Caco-2 (cell line): ENCODE data around the gene PCBP4. TPM values are rescaled to one million over a fixed set of nuclear protein-coding genes. Genes with fewer than 3 reads are reported as not detected.

Source experiments
- BruUV-seq: library from RNA; stranded (reverse); fragments of 400-500 nt; replicated peaks from 2 replicates; lab custom pipeline; 2021; lab: Mats Ljungman, UMichigan
- CTCF ChIA-PET: fragments of 300-600 bp; sonication (Branson Sonifier 250); formaldehyde crosslinking; loops from one replicate; lab custom pipeline; 2022; ENCODE audit warnings: antibody characterized with exemption; lab: Charles Lee
- POLR2A ChIA-PET: fragments of 300-600 bp; sonication (Branson Sonifier 250); formaldehyde crosslinking; loops from one replicate; lab custom pipeline; 2022; ENCODE audit warnings: antibody characterized with exemption; lab: Charles Lee
- DNase-seq, 2 experiments: peaks; one replicate each; pipeline versions ENCODE4 v3.0.0 to v3.0.0-alpha.2; 2020 to 2022
- H3K27me3 ChIP-seq: replicated peaks from 2 replicates; pipeline ENCODE4 v1.6.0; 2011; ENCODE audit warnings: low read length; ENCODE audit not compliant: control insufficient read depth, insufficient read depth
- H3K36me3 ChIP-seq: 2 replicates; pipeline ENCODE4 v1.5.1; 2011; ENCODE audit warnings: low read length; ENCODE audit not compliant: control insufficient read depth, insufficient read depth
- H3K4me1 ChIP-seq: fragments of 250-450 bp; sonication (Bioruptor Pico); 2 replicates; pipeline ENCODE4 v1.5.1; 2020; ENCODE audit warnings: mild to moderate bottlenecking
- H3K4me3 ChIP-seq: 2 replicates; pipeline ENCODE4 v1.5.1; 2011; ENCODE audit warnings: low read depth, mild to moderate bottlenecking, control low read depth, low read length
- H3K9me3 ChIP-seq: fragments of 250-450 bp; sonication (Bioruptor Pico); 2 replicates; pipeline ENCODE4 v1.5.1; 2020; ENCODE audit warnings: mild to moderate bottlenecking, moderate library complexity
- H3K27ac Mint-ChIP-seq: one replicate; pipeline ENCODE4 v1.8.0; 2022; ENCODE audit warnings: mixed read lengths; ENCODE audit not compliant: unreplicated experiment
- H3K27me3 Mint-ChIP-seq: one replicate; pipeline ENCODE4 v1.8.0; 2022; ENCODE audit warnings: mixed read lengths; ENCODE audit not compliant: insufficient read depth, unreplicated experiment
- H3K36me3 Mint-ChIP-seq: one replicate; pipeline ENCODE4 v1.8.0; 2022; ENCODE audit warnings: mild to moderate bottlenecking, mixed read lengths; ENCODE audit not compliant: insufficient read depth, unreplicated experiment
- H3K4me1 Mint-ChIP-seq: one replicate; pipeline ENCODE4 v1.8.0; 2022; ENCODE audit warnings: low read depth, mixed read lengths; ENCODE audit not compliant: unreplicated experiment
- H3K4me3 Mint-ChIP-seq: one replicate; pipeline ENCODE4 v1.8.0; 2022; ENCODE audit warnings: mild to moderate bottlenecking, moderate library complexity, mixed read lengths; ENCODE audit not compliant: unreplicated experiment
- H3K9me3 Mint-ChIP-seq: one replicate; pipeline ENCODE4 v1.8.0; 2022; ENCODE audit warnings: mixed read lengths; ENCODE audit not compliant: unreplicated experiment
- CTCF ChIP-seq, 2 experiments: fragments of 200-600 bp in 1 of 2; IDR thresholded peaks; 1 replicate in 1 of 2; 2 replicates in 1 of 2; pipeline versions ENCODE4 v1.5.1 to v1.8.0; 2011 to 2022; ENCODE audit warnings: antibody characterized with exemption in 1 of 2, control low read depth in 1 of 2, inconsistent platforms in 1 of 2, low read depth in 1 of 2, low read length in 1 of 2, mild to moderate bottlenecking in 1 of 2, moderate library complexity in 1 of 2; ENCODE audit not compliant: insufficient read depth in 1 of 2, severe bottlenecking in 1 of 2, unreplicated experiment in 1 of 2
- intact Hi-C: fragments of 100-400 bp; cut with micrococcal nuclease; formaldehyde crosslinking; loops from one replicate; pipeline ENCODE4 v1.10.0; 2022; ENCODE audit not compliant: unreplicated experiment
- total RNA-seq: library from RNA; stranded (reverse); gene quantifications from 2 replicates; pipeline ENCODE4 v1.2.3, GENCODE V29; 2022

Gene PCBP4
- total RNA-seq, 1 experiment from 2014 or later: 46.5 TPM

DNA sequence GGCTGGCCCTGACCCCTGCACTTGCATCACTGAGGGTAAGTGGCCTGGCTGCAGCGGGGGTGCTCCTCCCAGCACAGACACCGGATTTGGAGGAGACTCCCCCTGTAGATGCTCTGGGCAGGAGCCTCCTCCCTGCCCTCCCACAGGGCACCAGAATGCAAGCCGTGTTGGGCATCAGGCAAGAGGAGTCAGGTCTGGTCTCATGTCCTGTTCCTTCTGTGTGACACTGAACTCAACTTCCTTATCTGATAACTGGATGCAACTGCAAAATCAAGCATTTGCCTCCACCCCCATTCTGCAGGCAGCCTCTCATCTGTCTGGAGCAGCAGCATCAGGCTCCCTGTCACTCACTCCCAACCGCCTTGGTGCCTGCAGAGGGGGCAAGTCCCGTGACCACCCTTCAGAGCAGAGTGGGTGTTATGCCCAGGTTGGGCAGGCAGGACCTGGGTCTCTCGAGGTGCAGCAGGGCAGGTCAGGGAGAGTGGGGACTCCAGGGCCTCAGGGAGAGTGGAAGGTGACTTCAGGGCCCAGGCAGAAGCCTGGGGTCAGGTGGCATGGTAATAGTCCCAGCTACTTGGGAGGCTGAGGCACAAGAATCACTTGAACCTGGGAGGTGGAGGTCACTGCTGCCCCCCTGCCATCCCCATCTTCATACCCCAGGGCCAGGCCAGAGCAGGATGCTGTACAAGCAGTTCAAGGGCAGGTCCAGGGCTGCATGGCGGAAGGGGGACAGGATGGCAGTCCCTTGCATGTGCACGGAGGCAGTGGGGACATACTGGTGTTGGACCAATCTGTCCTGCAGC is 39.0 kb upstream of the PCBP4 start:
- BruUV-seq: no TSS peak
- no peaks in the 10 kb centered on the region for H3K36me3 ChIP-seq
- H3K4me1 Mint-ChIP-seq: no peaks in the 10 kb centered on the region
- no peaks in the 10 kb centered on the region for H3K27me3 ChIP-seq
- H3K4me1 ChIP-seq: no peaks in the 10 kb centered on the region
- POLR2A ChIA-PET: no interaction called here
- H3K36me3 Mint-ChIP-seq: no peaks in the 10 kb centered on the region
- no peaks in the 10 kb centered on the region for H3K9me3 ChIP-seq
- H3K9me3 Mint-ChIP-seq: no peaks in the 10 kb centered on the region
- no peaks in the 10 kb centered on the region for H3K27me3 Mint-ChIP-seq
- no peak overlapping the region for H3K27ac Mint-ChIP-seq
- no peak for TF ChIP-seq CTCF (IDR thresholded peaks at IDR 0.05; ENCODE audit: insufficient read depth in 1 of 2, low read depth in 1 of 2, low read length in 1 of 2, severe bottlenecking in 1 of 2, unreplicated experiment in 1 of 2)
- DNase-seq: no peak
- H3K4me3 ChIP-seq: no peak overlapping the region
- H3K4me3 Mint-ChIP-seq: no peak overlapping the region
- CTCF ChIA-PET: no interaction called here
- intact Hi-C loops: no loop called here

- DNase-seq: no peak
- TF ChIP-seq CTCF (IDR thresholded peaks at IDR 0.05; ENCODE audit: insufficient read depth in 1 of 2, low read depth in 1 of 2, low read length in 1 of 2, severe bottlenecking in 1 of 2, unreplicated experiment in 1 of 2): no peak
- ChIA-PET POLR2A (no interaction called here), CTCF (interaction anchor here (1.0 kb wide), 1 partner anchor 31 kb away, joined by 3 read pairs; no protein-coding TSS in a partner anchor)
- H3K4me1 Mint-ChIP-seq: no peaks in the 10 kb centered on the region
- Histone ChIP-seq H3K27me3 (no peaks in the 10 kb centered on the region), H3K9me3 (no peaks in the 10 kb centered on the region), H3K4me3 (no peak overlapping the region), H3K36me3 (no peaks in the 10 kb centered on the region), H3K4me1 (no peaks in the 10 kb centered on the region)
- H3K36me3 Mint-ChIP-seq: no peaks in the 10 kb centered on the region
- H3K9me3 Mint-ChIP-seq: no peaks in the 10 kb centered on the region
- intact Hi-C loops: no loop called here
- H3K4me3 Mint-ChIP-seq: no peak overlapping the region
- no TSS peak for BruUV-seq
- no peaks in the 10 kb centered on the region for H3K27me3 Mint-ChIP-seq
- H3K27ac Mint-ChIP-seq: no peak overlapping the region
These were observed 38.3 kb upstream of the PCBP4 start for GRCh38 chr3:52005571-52005986.

- Mint-ChIP-seq H3K9me3 (no peaks in the 10 kb centered on the region), H3K27ac (no peak overlapping the region), H3K36me3 (no peaks in the 10 kb centered on the region), H3K27me3 (no peaks in the 10 kb centered on the region), H3K4me3 (no peak overlapping the region), H3K4me1 (no peaks in the 10 kb centered on the region)
- no peaks in the 10 kb centered on the region for H3K27me3 ChIP-seq
- POLR2A ChIA-PET: no interaction called here
- intact Hi-C loops: no loop called here
- H3K4me1 ChIP-seq: no peaks in the 10 kb centered on the region
- DNase-seq: no peak
- no peak for TF ChIP-seq CTCF (IDR thresholded peaks at IDR 0.05; ENCODE audit: insufficient read depth in 1 of 2, low read depth in 1 of 2, low read length in 1 of 2, severe bottlenecking in 1 of 2, unreplicated experiment in 1 of 2)
- H3K9me3 ChIP-seq: no peaks in the 10 kb centered on the region
- no peaks in the 10 kb centered on the region for H3K36me3 ChIP-seq
- H3K4me3 ChIP-seq: no peak overlapping the region
- CTCF ChIA-PET: interaction anchor here (1.0 to 1.7 kb wide), 7 partner anchors 32 to 140 kb away, joined by 3 to 11 read pairs (median 4); partner anchors contain the start of gene DUSP7
- no TSS peak for BruUV-seq
These were observed 37.7 kb upstream of the PCBP4 start for GRCh38 chr3:52004906-52005395.
